ENCODE data around the gene CFAP61. TPM values are rescaled to one million over a fixed set of nuclear protein-coding genes. Genes with fewer than 3 reads are reported as not detected.

CFAP61 gene
- total RNA-seq, 1 experiment from 2014 or later: 0.61 TPM

GRCh38 chr20:20405623-20406022 lies 353.3 kb downstream of the CFAP61 start (continued):
- TF ChIP-seq ZMAT4 (CRISPR knock-in tag; IDR thresholded peaks at IDR 0.05) (no peak), JAZF1 (CRISPR knock-in tag; IDR thresholded peaks at IDR 0.05) (no peak), IRF2 (CRISPR knock-in tag; IDR thresholded peaks at IDR 0.05; ENCODE audit: borderline replicate concordance, low read depth) (no peak), GTF2I (CRISPR knock-in tag; conservative IDR thresholded peaks at IDR 0.05) (no peak), ZNF219 (CRISPR knock-in tag; IDR thresholded peaks at IDR 0.05; ENCODE audit: borderline replicate concordance) (no peak)
- TF ChIP-seq, protein P1, sequence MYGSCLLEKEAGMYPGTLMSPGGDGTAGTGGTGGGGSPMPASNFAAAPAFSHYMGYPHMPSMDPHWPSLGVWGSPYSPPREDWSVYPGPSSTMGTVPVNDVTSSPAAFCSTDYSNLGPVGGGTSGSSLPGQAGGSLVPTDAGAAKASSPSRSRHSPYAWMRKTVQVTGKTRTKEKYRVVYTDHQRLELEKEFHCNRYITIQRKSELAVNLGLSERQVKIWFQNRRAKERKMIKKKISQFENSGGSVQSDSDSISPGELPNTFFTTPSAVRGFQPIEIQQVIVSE (CRISPR knock-in tag; IDR thresholded peaks at IDR 0.05; ENCODE audit: borderline replicate concordance): no peak

DNA sequence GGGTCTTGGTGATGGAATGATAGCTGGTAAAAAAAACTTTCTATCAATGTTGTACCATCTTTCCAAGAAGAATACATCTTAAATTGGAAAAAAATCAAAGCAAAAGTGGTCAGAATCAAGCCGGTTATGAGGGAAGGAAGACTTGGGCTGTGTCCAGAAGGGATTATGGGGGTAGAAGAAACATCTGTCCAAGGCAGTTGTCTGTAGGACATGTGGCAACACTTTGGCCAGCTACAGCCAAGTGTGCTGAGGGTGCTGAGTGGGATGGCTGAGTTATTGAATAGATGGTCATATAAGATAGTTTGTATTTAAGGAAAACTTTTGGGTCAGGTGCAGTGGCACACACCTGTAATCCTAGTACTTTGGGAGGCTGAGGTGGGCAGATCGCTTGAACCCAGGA lies 354.0 kb downstream of the CFAP61 start:
- peaks cover 39% of the 10 kb centered on the region for H3K4me1 Mint-ChIP-seq
- H3K4me3 Mint-ChIP-seq: no peak overlapping the region
- H3K27ac Mint-ChIP-seq: no peak overlapping the region
- H3K9me3 Mint-ChIP-seq: no peaks in the 10 kb centered on the region
- ChIA-PET CTCF (interaction anchor here (1.4 to 2.5 kb wide), 2 partner anchors 11 to 188 kb away, joined by 5 to 9 read pairs; no protein-coding TSS in a partner anchor), POLR2A (no interaction called here)
- no peaks in the 10 kb centered on the region for H3K27me3 Mint-ChIP-seq (ENCODE audit: low read depth)
- DNase-seq (ENCODE audit: low spot score): no peak
- no peak for ATAC-seq
- no peak for TF ChIP-seq SMAD4 (CRISPR knock-in tag; IDR thresholded peaks at IDR 0.05)
- H3K36me3 Mint-ChIP-seq: no peaks in the 10 kb centered on the region

DNA sequence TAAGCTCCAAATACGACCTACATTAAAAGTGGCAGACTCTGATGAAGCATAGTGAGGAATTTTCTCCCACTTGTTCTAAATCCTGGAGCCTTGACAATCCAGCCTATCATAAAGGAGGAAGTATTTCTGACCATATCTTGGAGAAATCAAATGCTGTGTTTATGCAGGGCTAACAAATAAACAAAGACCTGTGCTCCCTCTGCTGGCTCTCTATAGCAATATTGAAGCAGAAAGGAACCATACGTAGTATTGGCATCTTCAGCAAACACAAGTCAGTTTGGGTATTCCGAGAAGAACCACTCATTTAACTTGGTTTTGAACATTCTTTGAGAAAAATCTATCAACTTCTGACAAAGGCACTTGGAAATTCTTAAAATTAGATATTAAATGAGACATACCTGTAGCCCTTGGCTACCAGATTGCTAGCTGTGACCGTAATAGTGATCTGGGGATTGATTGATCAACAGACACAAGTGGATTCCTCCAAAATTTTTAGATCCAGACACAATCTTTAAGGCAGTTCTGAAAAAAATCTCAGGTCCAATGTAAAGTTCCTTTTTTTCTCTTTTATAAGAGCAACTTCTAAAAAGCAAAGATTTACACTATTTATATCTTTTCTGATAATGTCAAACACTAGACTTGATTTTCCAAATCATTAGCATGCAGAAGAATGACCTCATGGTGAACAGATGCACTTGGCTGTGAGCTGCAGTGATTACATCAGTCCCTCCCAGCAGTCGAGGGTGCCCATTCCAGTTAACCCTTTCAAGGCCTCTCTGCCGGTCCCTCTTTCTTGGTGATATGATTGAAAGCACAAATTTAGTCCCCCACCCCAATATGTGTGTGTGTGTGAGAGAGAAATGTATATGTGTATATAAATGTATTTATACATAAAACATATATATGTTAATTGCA lies 355.8 kb downstream of the CFAP61 start:
- peaks cover 57% of the 10 kb centered on the region for H3K4me1 Mint-ChIP-seq
- H3K36me3 Mint-ChIP-seq: no peaks in the 10 kb centered on the region
- ChIA-PET CTCF (interaction anchor here (1.0 to 2.5 kb wide), 4 partner anchors 13 to 186 kb away, joined by 3 to 9 read pairs (median 4); no protein-coding TSS in a partner anchor), POLR2A (no interaction called here)
- DNase-seq (ENCODE audit: low spot score) (no peak), ATAC-seq (0 out of 2 replicates have a peak, but pooled peaks have one; percentile 18)
- no peaks in the 10 kb centered on the region for H3K9me3 Mint-ChIP-seq
- no peaks in the 10 kb centered on the region for H3K27me3 Mint-ChIP-seq (ENCODE audit: low read depth)
- no peak overlapping the region for H3K27ac Mint-ChIP-seq
- no peak overlapping the region for H3K4me3 Mint-ChIP-seq
- TF ChIP-seq CBFB (CRISPR knock-in tag; IDR thresholded peaks at IDR 0.05; ENCODE audit: low read depth): no peak
- TF ChIP-seq ZNF138 (CRISPR knock-in tag; conservative IDR thresholded peaks at IDR 0.05): no peak
- no peak for TF ChIP-seq ATF1 (CRISPR knock-in tag; IDR thresholded peaks at IDR 0.05)
- TF ChIP-seq JUN (CRISPR knock-in tag; IDR thresholded peaks at IDR 0.05): no peak
- no peak for TF ChIP-seq AFF4 (CRISPR knock-in tag; IDR thresholded peaks at IDR 0.05; ENCODE audit: borderline replicate concordance)
- no peak for TF ChIP-seq IRF2 (CRISPR knock-in tag; IDR thresholded peaks at IDR 0.05; ENCODE audit: borderline replicate concordance, low read depth)
- no peak for TF ChIP-seq GRHL2 (CRISPR knock-in tag; IDR thresholded peaks at IDR 0.05; ENCODE audit: insufficient replicate concordance, severe bottlenecking)
- no peak for TF ChIP-seq ZNF416 (CRISPR knock-in tag; IDR thresholded peaks at IDR 0.05)
- no peak for TF ChIP-seq GABPB1 (CRISPR knock-in tag; IDR thresholded peaks at IDR 0.05)
- TF ChIP-seq, protein P1 (CRISPR knock-in tag; IDR thresholded peaks at IDR 0.05; ENCODE audit: borderline replicate concordance): no peak
- TF ChIP-seq, protein P2, sequence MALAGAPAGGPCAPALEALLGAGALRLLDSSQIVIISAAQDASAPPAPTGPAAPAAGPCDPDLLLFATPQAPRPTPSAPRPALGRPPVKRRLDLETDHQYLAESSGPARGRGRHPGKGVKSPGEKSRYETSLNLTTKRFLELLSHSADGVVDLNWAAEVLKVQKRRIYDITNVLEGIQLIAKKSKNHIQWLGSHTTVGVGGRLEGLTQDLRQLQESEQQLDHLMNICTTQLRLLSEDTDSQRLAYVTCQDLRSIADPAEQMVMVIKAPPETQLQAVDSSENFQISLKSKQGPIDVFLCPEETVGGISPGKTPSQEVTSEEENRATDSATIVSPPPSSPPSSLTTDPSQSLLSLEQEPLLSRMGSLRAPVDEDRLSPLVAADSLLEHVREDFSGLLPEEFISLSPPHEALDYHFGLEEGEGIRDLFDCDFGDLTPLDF (CRISPR knock-in tag; IDR thresholded peaks at IDR 0.05): no peak
- no peak for TF ChIP-seq ZNF423 (CRISPR knock-in tag; IDR thresholded peaks at IDR 0.05)
- TF ChIP-seq ARID4B (CRISPR knock-in tag; IDR thresholded peaks at IDR 0.05; ENCODE audit: borderline replicate concordance): no peak
